HepG2 (cell line): Measurements from ENCODE around the gene SNAPC4. TPM values are rescaled to one million over a fixed set of nuclear protein-coding genes. Genes with fewer than 3 reads are reported as not detected.
A peak's percentile ranks its signal among the peaks of the same experiment; 100 is the strongest.

Source experiments
- AGO2 ChIP-seq: fragments of 200-400 bp; formaldehyde crosslinking; optimal IDR thresholded peaks from 2 replicates; pipeline ENCODE3; 2017; ENCODE audit warnings: mild to moderate bottlenecking, low read depth, low read length, moderate library complexity
- ESRRA ChIP-seq: sonication (generic); formaldehyde crosslinking; IDR thresholded peaks from 2 replicates; pipeline ENCODE4 v1.5.1; 2020; ENCODE audit warnings: mild to moderate bottlenecking, low read depth, missing genetic modification reagents
- FOXO4 ChIP-seq: sonication (generic); formaldehyde crosslinking; conservative IDR thresholded peaks from 2 replicates; pipeline ENCODE4 v1.8.1; 2023; ENCODE audit warnings: missing genetic modification reagents
- NR0B2 ChIP-seq: sonication (generic); formaldehyde crosslinking; IDR thresholded peaks from 2 replicates; pipeline ENCODE4 v1.4.0; 2020; ENCODE audit warnings: mild to moderate bottlenecking, missing genetic modification reagents
- THAP11 ChIP-seq: IDR thresholded peaks from 2 replicates; pipeline ENCODE4 v1.6.1; 2016; ENCODE audit warnings: missing biosample characterization, missing genetic modification reagents
- TP53 ChIP-seq: sonication (generic); formaldehyde crosslinking; conservative IDR thresholded peaks from 2 replicates; pipeline ENCODE4 v1.4.0; 2020; ENCODE audit warnings: missing genetic modification reagents
- ZFP1 ChIP-seq: IDR thresholded peaks from 2 replicates; pipeline ENCODE4 v1.6.1; 2016
- ZNF17 ChIP-seq: sonication (generic); formaldehyde crosslinking; IDR thresholded peaks from 2 replicates; pipeline ENCODE4 v1.5.0; 2020; ENCODE audit warnings: mild to moderate bottlenecking, missing genetic modification reagents
- ZNF280D ChIP-seq: sonication (generic); formaldehyde crosslinking; IDR thresholded peaks from 2 replicates; pipeline ENCODE4 v1.5.1; 2020; ENCODE audit warnings: mild to moderate bottlenecking, missing genetic modification reagents
- ZNF446 ChIP-seq: sonication (generic); formaldehyde crosslinking; IDR thresholded peaks from 2 replicates; pipeline ENCODE4 v1.5.0; 2020; ENCODE audit warnings: mild to moderate bottlenecking, missing genetic modification reagents
- ZNF678 ChIP-seq: sonication (generic); formaldehyde crosslinking; IDR thresholded peaks from 2 replicates; pipeline ENCODE4 v1.4.0; 2020; ENCODE audit warnings: mild to moderate bottlenecking, missing genetic modification reagents
- ZNF737 ChIP-seq: sonication (generic); formaldehyde crosslinking; IDR thresholded peaks from 2 replicates; pipeline ENCODE4 v1.5.0; 2020; ENCODE audit warnings: missing genetic modification reagents, mild to moderate bottlenecking, borderline replicate concordance
- ZSCAN20 ChIP-seq: sonication (generic); formaldehyde crosslinking; IDR thresholded peaks from 2 replicates; pipeline ENCODE4 v1.4.0; 2020; ENCODE audit warnings: missing genetic modification reagents, mild to moderate bottlenecking, borderline replicate concordance
- polyA plus RNA-seq, 8 experiments: library from polyadenylated mRNA; depleted of rRNA in 3 of 8; stranded (reverse) in 7 of 8; unstranded in 1 of 8; fragments of >200 nt; fragmentation: Illumina TruSeq in 4 of 8; extraction: Trizol in 4 of 8; gene quantifications; 2 replicates each; pipeline versions ENCODE4 v1.2.1 to v1.2.3, GENCODE V29; 2011 to 2016; ENCODE audit warnings: low read depth in 4 of 8, missing spikeins in 1 of 8, mixed read lengths in 1 of 8; ENCODE audit not compliant: insufficient read depth in 1 of 8
- total RNA-seq, 5 experiments: library from RNA; depleted of rRNA; stranded (reverse); fragments of >200 nt; fragmentation: Illumina TruSeq; extraction: Trizol; gene quantifications; 2 replicates each; pipeline ENCODE4 v1.2.3, GENCODE V29; 2016; ENCODE audit warnings: low read depth in 1 of 5
- TF ChIP-seq, protein P1 (sequence below): IDR thresholded peaks from 2 replicates; pipeline ENCODE4 v1.6.1; 2016; ENCODE audit warnings: low read depth, missing genetic modification reagents, missing compliant biosample characterization
- TF ChIP-seq, protein P2 (sequence below): sonication (generic); formaldehyde crosslinking; IDR thresholded peaks from 2 replicates; pipeline ENCODE4 v1.4.0; 2020; ENCODE audit warnings: missing genetic modification reagents, mild to moderate bottlenecking, borderline replicate concordance

The SNAPC4 gene
- total and polyA plus RNA-seq, 2 of the 13 experiments (the other 11 are each of a cell fraction or from before 2014, with no cell fraction given), result 2.0 to 6.0 TPM

GRCh38 chr9:136372561-136373299 is 27.2 kb downstream of the SNAPC4 start (continued):
- no peak for TF ChIP-seq AGO2
- TF ChIP-seq ZNF280D (CRISPR knock-in tag), result no peak
- no peak for TF ChIP-seq ZNF737 (CRISPR knock-in tag)
- 0 out of 2 replicates have a peak, but pooled peaks have one; percentile 43 for TF ChIP-seq ZFP1
- no peak for TF ChIP-seq ESRRA (CRISPR knock-in tag)
- TF ChIP-seq, protein P1, sequence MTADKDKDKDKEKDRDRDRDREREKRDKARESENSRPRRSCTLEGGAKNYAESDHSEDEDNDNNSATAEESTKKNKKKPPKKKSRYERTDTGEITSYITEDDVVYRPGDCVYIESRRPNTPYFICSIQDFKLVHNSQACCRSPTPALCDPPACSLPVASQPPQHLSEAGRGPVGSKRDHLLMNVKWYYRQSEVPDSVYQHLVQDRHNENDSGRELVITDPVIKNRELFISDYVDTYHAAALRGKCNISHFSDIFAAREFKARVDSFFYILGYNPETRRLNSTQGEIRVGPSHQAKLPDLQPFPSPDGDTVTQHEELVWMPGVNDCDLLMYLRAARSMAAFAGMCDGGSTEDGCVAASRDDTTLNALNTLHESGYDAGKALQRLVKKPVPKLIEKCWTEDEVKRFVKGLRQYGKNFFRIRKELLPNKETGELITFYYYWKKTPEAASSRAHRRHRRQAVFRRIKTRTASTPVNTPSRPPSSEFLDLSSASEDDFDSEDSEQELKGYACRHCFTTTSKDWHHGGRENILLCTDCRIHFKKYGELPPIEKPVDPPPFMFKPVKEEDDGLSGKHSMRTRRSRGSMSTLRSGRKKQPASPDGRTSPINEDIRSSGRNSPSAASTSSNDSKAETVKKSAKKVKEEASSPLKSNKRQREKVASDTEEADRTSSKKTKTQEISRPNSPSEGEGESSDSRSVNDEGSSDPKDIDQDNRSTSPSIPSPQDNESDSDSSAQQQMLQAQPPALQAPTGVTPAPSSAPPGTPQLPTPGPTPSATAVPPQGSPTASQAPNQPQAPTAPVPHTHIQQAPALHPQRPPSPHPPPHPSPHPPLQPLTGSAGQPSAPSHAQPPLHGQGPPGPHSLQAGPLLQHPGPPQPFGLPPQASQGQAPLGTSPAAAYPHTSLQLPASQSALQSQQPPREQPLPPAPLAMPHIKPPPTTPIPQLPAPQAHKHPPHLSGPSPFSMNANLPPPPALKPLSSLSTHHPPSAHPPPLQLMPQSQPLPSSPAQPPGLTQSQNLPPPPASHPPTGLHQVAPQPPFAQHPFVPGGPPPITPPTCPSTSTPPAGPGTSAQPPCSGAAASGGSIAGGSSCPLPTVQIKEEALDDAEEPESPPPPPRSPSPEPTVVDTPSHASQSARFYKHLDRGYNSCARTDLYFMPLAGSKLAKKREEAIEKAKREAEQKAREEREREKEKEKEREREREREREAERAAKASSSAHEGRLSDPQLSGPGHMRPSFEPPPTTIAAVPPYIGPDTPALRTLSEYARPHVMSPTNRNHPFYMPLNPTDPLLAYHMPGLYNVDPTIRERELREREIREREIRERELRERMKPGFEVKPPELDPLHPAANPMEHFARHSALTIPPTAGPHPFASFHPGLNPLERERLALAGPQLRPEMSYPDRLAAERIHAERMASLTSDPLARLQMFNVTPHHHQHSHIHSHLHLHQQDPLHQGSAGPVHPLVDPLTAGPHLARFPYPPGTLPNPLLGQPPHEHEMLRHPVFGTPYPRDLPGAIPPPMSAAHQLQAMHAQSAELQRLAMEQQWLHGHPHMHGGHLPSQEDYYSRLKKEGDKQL (CRISPR knock-in tag), result no peak
- peak; percentile 70 for TF ChIP-seq THAP11 (CRISPR knock-in tag)
- TF ChIP-seq, protein P2, sequence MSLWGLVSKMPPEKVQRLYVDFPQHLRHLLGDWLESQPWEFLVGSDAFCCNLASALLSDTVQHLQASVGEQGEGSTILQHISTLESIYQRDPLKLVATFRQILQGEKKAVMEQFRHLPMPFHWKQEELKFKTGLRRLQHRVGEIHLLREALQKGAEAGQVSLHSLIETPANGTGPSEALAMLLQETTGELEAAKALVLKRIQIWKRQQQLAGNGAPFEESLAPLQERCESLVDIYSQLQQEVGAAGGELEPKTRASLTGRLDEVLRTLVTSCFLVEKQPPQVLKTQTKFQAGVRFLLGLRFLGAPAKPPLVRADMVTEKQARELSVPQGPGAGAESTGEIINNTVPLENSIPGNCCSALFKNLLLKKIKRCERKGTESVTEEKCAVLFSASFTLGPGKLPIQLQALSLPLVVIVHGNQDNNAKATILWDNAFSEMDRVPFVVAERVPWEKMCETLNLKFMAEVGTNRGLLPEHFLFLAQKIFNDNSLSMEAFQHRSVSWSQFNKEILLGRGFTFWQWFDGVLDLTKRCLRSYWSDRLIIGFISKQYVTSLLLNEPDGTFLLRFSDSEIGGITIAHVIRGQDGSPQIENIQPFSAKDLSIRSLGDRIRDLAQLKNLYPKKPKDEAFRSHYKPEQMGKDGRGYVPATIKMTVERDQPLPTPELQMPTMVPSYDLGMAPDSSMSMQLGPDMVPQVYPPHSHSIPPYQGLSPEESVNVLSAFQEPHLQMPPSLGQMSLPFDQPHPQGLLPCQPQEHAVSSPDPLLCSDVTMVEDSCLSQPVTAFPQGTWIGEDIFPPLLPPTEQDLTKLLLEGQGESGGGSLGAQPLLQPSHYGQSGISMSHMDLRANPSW (CRISPR knock-in tag), result no peak
- no peak for TF ChIP-seq ZNF17
- no peak for TF ChIP-seq NR0B2 (CRISPR knock-in tag)
- TF ChIP-seq ZSCAN20 (CRISPR knock-in tag), result no peak
- no peak for TF ChIP-seq TP53 (CRISPR knock-in tag)
- TF ChIP-seq FOXO4 (CRISPR knock-in tag), result no peak
- TF ChIP-seq ZNF446 (CRISPR knock-in tag), result no peak
- no peak; the same call in 1 of the 2 replicates for TF ChIP-seq ZNF678 (CRISPR knock-in tag)
